B cell (primary cell): ENCODE data around the gene CLDN24. TPM values are rescaled to one million over a fixed set of nuclear protein-coding genes. Genes with fewer than 3 reads are reported as not detected.

Experiments used
- ATAC-seq: fragments of 200-7000 bp; cut with Tn5 transposase; one replicate; pipeline ENCODE4 v1.10.0; 2021; ENCODE audit warnings: low read depth, mild to moderate bottlenecking, moderate number of reproducible peaks, moderate library complexity
- CTCF ChIA-PET: fragments of 350-600 bp; sonication (Branson Sonifier 250); formaldehyde crosslinking; loops from one replicate; lab custom pipeline; 2021; ENCODE audit warnings: antibody characterized with exemption, inconsistent platforms; lab: Charles Lee
- POLR2A ChIA-PET: fragments of 350-600 bp; sonication (Branson Sonifier 250); formaldehyde crosslinking; loops from one replicate; lab custom pipeline; 2021; ENCODE audit warnings: antibody characterized with exemption; lab: Charles Lee
- DNase-seq: peaks from one replicate; pipeline ENCODE4 v3.0.0; 2013
- H2AFZ ChIP-seq: 2 replicates; pipeline ENCODE4 v1.6.1; 2012; ENCODE audit warnings: mild to moderate bottlenecking, low read depth, low read length; ENCODE audit not compliant: insufficient read depth, poor library complexity, severe bottlenecking
- H3K27ac ChIP-seq, 2 donors: 1 replicate in 1 of 2; 2 replicates in 1 of 2; pipeline ENCODE4 v1.5.1; 2012 to 2013; ENCODE audit warnings: low read length in 2 of 2, mild to moderate bottlenecking in 2 of 2, moderate library complexity in 1 of 2
- H3K27me3 ChIP-seq, 4 experiments: fragments of 200-600 bp in 1 of 4; sonication (generic) in 1 of 4; replicated peaks in 1 of 4; 1 replicate in 2 of 4; 2 replicates in 2 of 4; pipeline versions ENCODE4 v1.6.1 to v1.7.0; 2013 to 2016; ENCODE audit warnings: low read length in 3 of 4, mild to moderate bottlenecking in 2 of 4, mixed read lengths in 1 of 4, moderate library complexity in 1 of 4; ENCODE audit not compliant: insufficient read depth in 4 of 4, control insufficient read depth in 3 of 4; ENCODE audit errors: control extremely low read depth in 1 of 4
- H3K36me3 ChIP-seq, 2 experiments: replicated peaks in 1 of 2; 1 replicate in 1 of 2; 2 replicates in 1 of 2; pipeline versions ENCODE4 v1.6.1 to v1.7.1; 2013; ENCODE audit warnings: low read length in 1 of 2; ENCODE audit not compliant: insufficient read depth in 2 of 2, control insufficient read depth in 1 of 2; ENCODE audit errors: control extremely low read depth in 1 of 2, extremely low read depth in 1 of 2
- H3K4me1 ChIP-seq, 2 donors: fragments of 200-600 bp in 1 of 2; sonication (generic) in 1 of 2; 1 replicate in 1 of 2; 2 replicates in 1 of 2; pipeline versions ENCODE4 v1.5.1 to v1.6.1; 2013 to 2017; ENCODE audit warnings: low read length in 2 of 2; ENCODE audit not compliant: control insufficient read depth in 2 of 2, insufficient read depth in 2 of 2
- H3K4me2 ChIP-seq: replicated peaks from 2 replicates; pipeline ENCODE3; 2012; ENCODE audit warnings: mild to moderate bottlenecking, low read depth, low read length; ENCODE audit not compliant: poor library complexity, severe bottlenecking
- H3K4me3 ChIP-seq, 5 experiments: fragments of 200-600 bp in 1 of 5; sonication (generic) in 1 of 5; 1 replicate in 3 of 5; 2 replicates in 2 of 5; pipeline versions ENCODE4 v1.5.1 to v1.7.0; 2011 to 2016; ENCODE audit warnings: low read length in 4 of 5, mild to moderate bottlenecking in 4 of 5, low read depth in 2 of 5, control low read depth in 1 of 5, moderate library complexity in 1 of 5; ENCODE audit not compliant: insufficient read depth in 1 of 5; ENCODE audit errors: control extremely low read depth in 1 of 5, extremely low read depth in 1 of 5
- H3K79me2 ChIP-seq: fragments of 200-600 bp; sonication (generic); one replicate; pipeline ENCODE4 v1.6.0; 2016; ENCODE audit warnings: low read length; ENCODE audit not compliant: control insufficient read depth, insufficient read depth
- H3K9ac ChIP-seq: fragments of 200-600 bp; sonication (generic); 2 replicates; pipeline ENCODE4 v1.6.1; 2017; ENCODE audit warnings: mild to moderate bottlenecking, low read length, moderate library complexity
- H3K9me3 ChIP-seq, 3 donors: one replicate each; pipeline versions ENCODE4 v1.6.1 to v1.7.1; 2013; ENCODE audit warnings: low read length in 2 of 3; ENCODE audit not compliant: control insufficient read depth in 2 of 3, insufficient read depth in 1 of 3; ENCODE audit errors: control extremely low read depth in 1 of 3
- H4K20me1 ChIP-seq: 2 replicates; pipeline ENCODE4 v1.6.0; 2012; ENCODE audit warnings: mild to moderate bottlenecking, low read length; ENCODE audit not compliant: insufficient read depth, control insufficient read depth, poor library complexity, severe bottlenecking
- H3K27ac Mint-ChIP-seq: one replicate; pipeline ENCODE4 v1.8.0; 2021; ENCODE audit warnings: mixed read lengths
- H3K27me3 Mint-ChIP-seq: one replicate; pipeline ENCODE4 v1.8.0; 2021; ENCODE audit warnings: mixed read lengths
- H3K4me1 Mint-ChIP-seq: one replicate; pipeline ENCODE4 v1.8.0; 2021; ENCODE audit warnings: mixed read lengths
- H3K4me3 Mint-ChIP-seq: one replicate; pipeline ENCODE4 v1.8.0; 2021; ENCODE audit warnings: mixed read lengths
- H3K9me3 Mint-ChIP-seq: one replicate; pipeline ENCODE4 v1.8.0; 2022; ENCODE audit warnings: mixed read lengths; ENCODE audit not compliant: insufficient read depth
- CTCF ChIP-seq: fragments of 200-600 bp; IDR thresholded peaks from one replicate; pipeline ENCODE4 v1.8.0; 2022; ENCODE audit warnings: antibody characterized with exemption, mild to moderate bottlenecking
- EZH2 ChIP-seq: IDR thresholded peaks from 2 replicates; pipeline ENCODE4 v1.6.1; 2012; ENCODE audit warnings: borderline replicate concordance, low read depth, mild to moderate bottlenecking, moderate library complexity, low read length; ENCODE audit not compliant: insufficient read depth, poor library complexity, severe bottlenecking
- WGBS: methylation state at CpG from one replicate; pipeline ENCODE4 v1.1.5; 2013; ENCODE audit warnings: missing lambda C conversion rate; ENCODE audit not compliant: insufficient coverage; 5-methylcytosine and 5-hydroxymethylcytosine counted together
- intact Hi-C: fragments of 100-400 bp; cut with micrococcal nuclease; formaldehyde crosslinking; loops from one replicate; pipeline ENCODE4 v1.10.0; 2022
- polyA plus RNA-seq: library from polyadenylated mRNA; depleted of rRNA; stranded (reverse); fragments of >200 nt; gene quantifications from 2 replicates; pipeline ENCODE4 v1.2.3, GENCODE V29; 2012
- total RNA-seq, 2 donors: library from RNA; stranded (reverse); fragments of 120-200 nt in 1 of 2; gene quantifications; 1 replicate in 1 of 2; 2 replicates in 1 of 2; pipeline versions ENCODE4 v1.2.3 to v1.2.4, GENCODE V29; 2013 to 2022

The CLDN24 gene
- total and polyA plus RNA-seq, 2 donors (not counting 1 experiment from before 2014, with no cell fraction given), result not detected

- CTCF ChIA-PET, result no interaction called here
- H3K27ac Mint-ChIP-seq, result no peak overlapping the region
- Histone ChIP-seq H3K27me3 (peaks cover 0 to 5% (median 0%) of the 10 kb centered on the region in 4 experiments), H3K4me1 (no peaks in the 10 kb centered on the region), H3K4me2 (no peak overlapping the region), H3K9me3 (no peaks in the 10 kb centered on the region), H4K20me1 (no peaks in the 10 kb centered on the region), H3K9ac (no peak overlapping the region), H3K4me3 (no peak overlapping the region), H3K36me3 (no peaks in the 10 kb centered on the region), H3K79me2 (no peaks in the 10 kb centered on the region), H3K27ac (no peak overlapping the region), H2AFZ (no peak overlapping the region)
- no peak overlapping the region for H3K4me3 Mint-ChIP-seq
- intact Hi-C loops, result no loop called here
- 96% methylated on average over 15 of the region's 17 CpGs for WGBS
- POLR2A ChIA-PET, result no interaction called here
- peaks cover 25% of the 10 kb centered on the region for H3K27me3 Mint-ChIP-seq
- ATAC-seq (no peak), DNase-seq (no peak)
- TF ChIP-seq CTCF (no peak), EZH2 (no peak)
- H3K4me1 Mint-ChIP-seq, result no peaks in the 10 kb centered on the region
- no peaks in the 10 kb centered on the region for H3K9me3 Mint-ChIP-seq
These were observed 28.3 kb upstream of the CLDN24 start for GRCh38 chr4:183350317-183351071.

GRCh38 chr4:183349673-183350072 lies 27.4 kb upstream of the CLDN24 start:
- intact Hi-C loops, result no loop called here
- Histone ChIP-seq H3K9ac (no peak overlapping the region), H3K79me2 (no peaks in the 10 kb centered on the region), H3K4me2 (no peak overlapping the region), H3K27me3 (peaks cover 0 to 7% (median 0%) of the 10 kb centered on the region in 4 experiments), H3K4me3 (no peak overlapping the region), H2AFZ (no peak overlapping the region), H3K4me1 (no peaks in the 10 kb centered on the region), H3K27ac (no peak overlapping the region), H4K20me1 (no peaks in the 10 kb centered on the region), H3K36me3 (no peaks in the 10 kb centered on the region), H3K9me3 (no peaks in the 10 kb centered on the region)
- Mint-ChIP-seq H3K27ac (no peak overlapping the region), H3K4me3 (no peak overlapping the region), H3K27me3 (peaks cover 29% of the 10 kb centered on the region), H3K9me3 (no peaks in the 10 kb centered on the region), H3K4me1 (no peaks in the 10 kb centered on the region)
- ChIA-PET POLR2A (no interaction called here), CTCF (no interaction called here)
- no peak for TF ChIP-seq CTCF
- TF ChIP-seq EZH2, result no peak
- WGBS, result 84% methylated on average over 9 of the region's 9 CpGs
- DNase-seq (no peak), ATAC-seq (no peak)
